GOT3 (cell line): ENCODE measurements around the gene SUPT20H.
"Not testable (repeated sequence)": the region's sequence is repeated elsewhere in the genome, so short reads cannot be mapped to it uniquely, and the experiment has no call there.

Experiments used
- DNase-seq: peaks from one replicate; lab custom pipeline; 2025; ENCODE audit warnings: mixed read lengths; lab: John Stamatoyannopoulos, UW

Gene SUPT20H

DNA sequence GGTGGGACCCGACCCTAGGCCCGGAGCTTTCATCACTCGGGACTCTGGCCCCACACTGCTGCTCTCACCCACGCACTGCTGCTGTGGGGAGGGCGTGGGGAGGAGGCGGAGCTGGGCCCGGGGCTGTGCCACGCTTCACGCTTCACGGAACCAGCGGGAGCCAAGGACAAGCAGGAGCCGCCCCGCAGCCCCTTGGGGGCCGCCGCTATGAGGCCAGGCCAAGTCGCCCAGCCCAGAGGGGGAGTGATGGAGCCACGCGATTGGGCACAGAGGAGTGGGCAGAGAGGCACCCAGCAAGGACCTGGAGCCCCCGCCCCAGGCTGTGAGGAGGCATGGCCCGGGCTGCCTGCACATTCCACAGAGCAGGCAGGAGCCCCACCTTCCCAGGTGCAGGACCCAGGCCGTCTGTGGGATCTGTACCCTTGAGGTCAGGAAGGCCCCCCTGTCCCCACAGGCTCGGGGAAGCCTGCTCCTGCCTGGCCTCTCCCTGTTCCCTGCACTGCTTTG, 10.2 kb upstream of the SUPT20H start:
- no peak for DNase-seq

DNA sequence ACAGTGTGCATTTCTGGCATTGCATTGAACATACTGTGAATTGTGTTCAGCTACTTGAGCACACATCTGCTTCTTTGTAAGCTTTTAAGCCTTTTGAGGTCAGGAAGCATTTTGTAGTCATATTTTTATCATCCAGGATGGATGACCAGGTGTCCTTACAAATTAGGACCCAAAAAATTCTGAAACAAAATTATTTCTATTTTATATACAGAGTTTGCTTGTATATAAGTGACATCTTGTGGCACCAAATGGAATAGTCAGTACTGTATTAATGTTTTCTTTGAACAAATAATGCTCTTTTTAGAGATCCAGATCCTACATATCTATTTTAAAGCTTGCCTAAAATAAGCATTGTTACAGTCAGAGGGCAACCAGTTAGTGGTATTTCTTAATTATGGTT, 9.5 kb upstream of the SUPT20H start:
- DNase-seq = no peak

DNA sequence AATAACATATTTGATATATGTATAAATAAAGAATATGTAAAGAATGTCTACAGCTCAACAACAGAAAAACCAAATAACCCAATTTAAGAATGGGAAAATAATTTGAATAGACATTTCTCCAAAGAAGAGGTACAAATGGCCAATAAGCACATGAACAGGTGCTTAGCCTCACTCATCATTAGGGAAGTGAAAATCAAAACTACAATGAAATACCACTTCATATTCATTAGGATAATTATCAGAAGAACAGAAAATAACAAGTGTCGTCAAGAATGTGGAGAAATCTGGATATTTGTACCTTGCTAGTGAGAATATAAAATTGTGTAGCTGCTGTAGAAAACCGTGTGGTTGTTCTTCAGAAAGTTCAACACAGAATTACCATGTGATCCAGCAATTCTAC, 8.4 kb upstream of the SUPT20H start:
- DNase-seq = no peak

DNA sequence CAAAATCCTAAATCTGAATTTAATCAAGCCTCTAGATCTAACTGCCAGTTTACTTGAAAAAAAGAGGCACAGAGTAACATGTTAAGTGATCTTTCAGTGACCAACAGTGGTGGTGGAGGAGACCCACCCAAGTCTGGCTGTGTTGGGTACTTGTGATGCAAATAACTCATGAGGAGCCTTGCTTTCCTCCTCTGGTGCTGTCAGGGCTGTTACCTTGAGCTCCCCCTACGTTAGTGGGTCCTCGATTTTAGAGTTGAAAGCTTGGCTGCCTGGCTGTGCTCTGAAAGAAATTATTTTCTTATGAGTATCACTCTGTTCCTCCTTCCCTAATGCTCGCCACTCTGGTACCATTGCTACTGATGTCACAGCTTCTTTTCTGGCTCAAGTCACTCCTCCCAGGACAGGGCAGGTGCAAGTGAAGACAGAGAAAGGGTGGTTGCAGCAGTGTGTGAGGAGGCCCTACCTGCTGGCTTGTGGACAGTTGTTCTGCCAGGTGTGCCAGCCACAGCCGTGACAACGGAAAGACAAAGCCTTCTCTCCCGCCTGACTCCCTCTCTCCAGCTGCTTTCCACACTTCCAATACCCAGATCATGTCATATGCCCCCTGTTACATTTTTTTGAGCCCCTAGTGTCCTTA, 6.5 kb upstream of the SUPT20H start:
- no peak for DNase-seq

DNA sequence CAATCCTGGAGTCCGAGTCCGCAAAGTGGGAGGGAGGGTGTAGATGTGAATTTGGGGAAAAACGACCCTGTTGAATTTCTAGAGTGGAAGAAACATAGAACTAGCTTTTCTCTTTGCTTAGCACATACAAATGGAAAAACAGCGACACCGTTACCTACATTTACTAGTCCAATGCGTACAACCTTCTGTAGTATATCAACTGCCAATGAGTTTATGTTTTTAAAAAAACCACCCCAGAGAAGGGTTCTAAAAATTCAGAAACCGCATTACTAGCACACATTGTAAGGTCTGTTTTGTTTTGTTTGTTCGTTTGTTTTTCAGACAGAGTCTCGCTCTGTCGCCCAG, 332 bp upstream of the SUPT20H start:
- DNase-seq = no peak

DNA sequence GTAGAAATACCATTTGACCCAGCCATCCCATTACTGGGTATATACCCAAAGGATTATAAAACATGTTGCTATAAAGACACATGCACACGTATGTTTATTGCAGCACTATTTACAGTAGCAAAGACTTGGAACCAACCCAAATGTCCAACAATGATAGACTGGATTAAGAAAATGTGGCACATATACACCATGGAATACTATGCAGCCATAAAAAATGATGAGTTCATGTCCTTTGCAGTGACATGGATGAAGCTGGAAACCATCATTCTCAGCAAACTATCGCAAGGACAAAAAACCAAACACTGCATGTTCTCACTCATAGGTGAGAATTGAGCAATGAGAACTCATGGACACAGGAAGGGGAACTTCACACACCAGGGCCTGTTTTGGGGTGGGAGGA, 3.3 kb downstream of the SUPT20H start:
- not testable (repeated sequence) for DNase-seq

DNA sequence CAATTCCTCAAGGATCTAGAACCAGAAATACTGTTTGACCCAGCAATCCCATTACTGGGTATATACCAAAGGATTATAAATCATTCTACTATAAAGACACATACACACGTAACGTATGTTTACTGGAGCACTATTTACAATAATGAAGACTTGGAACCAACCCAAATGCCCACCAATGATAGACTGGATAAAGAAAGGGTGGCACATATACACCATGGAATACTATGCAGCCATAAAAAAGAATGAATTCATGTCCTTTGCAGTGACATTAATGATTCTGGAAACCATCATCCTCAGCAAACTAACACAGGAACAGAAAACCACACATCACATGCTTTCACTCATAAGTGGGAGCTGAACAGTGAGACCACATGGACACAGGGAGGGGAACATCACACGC, 6.4 kb downstream of the SUPT20H start:
- DNase-seq = not testable (repeated sequence)

DNA sequence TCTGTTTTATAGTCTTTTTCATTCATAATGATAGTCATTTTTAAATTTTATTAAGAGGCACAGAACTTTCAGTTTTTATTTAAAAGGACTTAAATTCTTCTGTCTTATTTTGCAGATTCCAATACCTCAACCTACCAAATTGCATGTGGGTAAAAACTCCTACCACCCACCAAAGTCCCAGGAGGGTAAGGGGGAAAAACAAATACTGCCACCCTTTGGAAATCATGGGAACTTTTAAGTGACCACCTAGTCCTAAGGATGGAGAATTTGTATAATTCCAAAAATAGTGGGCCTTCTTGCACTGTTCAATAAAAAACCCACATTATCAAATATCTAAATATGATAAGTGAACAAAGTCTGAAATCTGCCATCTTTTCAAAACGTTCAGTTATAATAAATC, 9.7 kb downstream of the SUPT20H start:
- no peak for DNase-seq

DNA sequence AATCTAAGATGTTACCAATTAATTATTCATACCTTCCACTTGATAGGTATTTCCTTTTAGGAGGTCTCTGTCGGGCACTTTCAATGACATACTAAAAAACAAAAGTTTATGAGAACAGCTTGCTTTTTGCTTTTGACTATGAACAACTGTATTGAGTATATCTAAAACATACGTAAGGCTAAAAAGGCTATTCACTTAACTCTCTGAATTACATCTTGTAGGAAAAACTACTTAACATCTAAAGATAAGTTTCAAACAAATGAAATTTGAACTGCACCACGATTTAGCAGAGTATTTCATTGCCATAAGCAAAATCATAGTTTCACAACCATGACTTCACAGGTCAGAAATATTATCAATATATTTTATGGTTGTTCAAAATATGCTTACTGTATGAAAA, 11.6 kb downstream of the SUPT20H start:
- no peak for DNase-seq

DNA sequence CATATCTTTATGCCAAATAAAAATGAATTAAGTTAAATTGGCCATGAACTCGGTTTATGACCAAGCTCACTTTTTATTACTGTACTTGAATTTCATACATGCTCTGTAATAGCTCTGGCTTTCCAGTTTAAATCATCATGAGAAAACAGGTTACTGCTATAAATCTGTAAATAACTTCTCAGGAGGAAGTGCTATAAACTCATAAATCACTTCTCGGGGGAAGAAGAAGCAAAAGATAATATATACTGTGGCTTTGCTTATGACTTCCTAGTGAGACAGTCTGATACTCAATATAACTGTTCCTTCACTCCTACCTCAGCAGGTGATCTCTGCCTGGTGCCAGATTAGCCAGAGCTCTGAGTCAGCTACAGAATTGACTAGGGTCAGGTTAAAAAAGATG, 12.5 kb downstream of the SUPT20H start:
- DNase-seq = no peak

DNA sequence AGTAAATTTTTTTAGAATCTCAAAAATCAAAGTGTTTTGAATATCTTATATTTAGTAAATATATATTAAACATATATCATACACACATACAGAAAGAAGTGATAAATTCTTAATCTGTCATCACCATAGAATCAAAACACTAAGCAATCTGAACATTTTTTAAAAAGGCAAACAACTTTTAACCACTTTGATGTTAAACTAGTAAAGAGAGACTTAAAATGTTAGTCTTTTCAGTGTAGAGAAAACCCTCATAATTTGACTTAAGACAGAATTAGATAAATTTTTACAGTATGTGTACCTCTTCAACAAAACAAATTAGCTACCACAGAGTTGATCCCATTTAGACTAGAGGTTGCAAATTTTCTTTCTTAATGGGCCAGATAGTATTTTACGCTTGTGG, 13.4 kb downstream of the SUPT20H start:
- no peak for DNase-seq

DNA sequence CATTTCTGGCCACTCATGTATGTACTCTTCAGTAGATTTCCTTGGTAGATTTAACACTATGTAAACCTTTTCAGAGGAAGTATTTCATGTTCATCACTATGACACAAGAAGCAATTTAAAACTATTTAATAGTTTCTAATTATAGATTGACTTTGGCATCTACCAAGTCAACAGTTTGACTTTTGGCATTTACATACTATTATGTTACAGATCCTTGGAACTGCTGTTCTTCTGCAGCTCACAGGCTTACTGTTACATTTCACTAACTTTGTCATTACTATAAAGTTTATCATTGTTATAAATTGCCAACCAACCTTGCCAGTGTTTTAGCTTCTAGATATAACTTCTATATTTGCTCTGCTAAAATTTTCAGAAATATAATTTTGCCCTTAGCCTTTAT, 18.7 kb downstream of the SUPT20H start:
- no peak for DNase-seq

DNA sequence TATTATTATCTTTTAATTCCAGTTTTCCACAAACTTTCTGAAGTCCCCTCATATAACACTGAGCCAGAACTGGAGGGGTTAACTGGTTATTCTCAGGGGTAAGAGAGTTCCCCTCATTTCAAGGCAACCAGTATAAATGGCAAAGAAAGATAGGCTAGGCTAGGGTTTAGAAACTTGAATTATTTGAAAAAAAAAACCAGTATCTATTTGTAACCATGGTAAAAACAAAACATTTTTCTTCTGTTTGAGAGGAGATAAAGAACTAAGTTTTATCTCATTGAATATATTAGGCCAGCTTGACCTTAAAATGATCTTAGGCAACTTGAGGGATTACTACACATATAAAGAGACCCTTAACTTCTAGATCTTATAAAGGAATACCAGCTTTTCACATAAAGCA, 19.6 kb downstream of the SUPT20H start:
- no peak for DNase-seq

DNA sequence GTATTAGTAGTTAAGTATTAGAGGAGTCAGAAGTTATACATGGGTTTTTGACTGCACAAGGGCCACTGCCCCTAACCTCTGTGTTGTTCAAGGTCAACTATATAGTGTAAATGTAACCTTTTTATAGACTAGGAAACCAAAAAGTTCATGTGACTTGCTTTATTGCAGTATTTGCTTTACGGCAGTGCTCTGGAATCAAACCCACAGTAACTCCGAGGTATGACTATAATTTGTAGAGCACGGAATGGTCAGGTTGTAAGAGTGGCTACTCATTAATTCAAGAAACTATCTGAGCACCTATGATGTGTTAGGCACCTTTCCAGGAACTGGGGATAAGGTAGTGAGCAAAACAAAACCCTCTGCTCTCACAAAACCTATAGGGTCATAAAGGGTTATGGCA, 22.2 kb downstream of the SUPT20H start:
- no peak for DNase-seq

DNA sequence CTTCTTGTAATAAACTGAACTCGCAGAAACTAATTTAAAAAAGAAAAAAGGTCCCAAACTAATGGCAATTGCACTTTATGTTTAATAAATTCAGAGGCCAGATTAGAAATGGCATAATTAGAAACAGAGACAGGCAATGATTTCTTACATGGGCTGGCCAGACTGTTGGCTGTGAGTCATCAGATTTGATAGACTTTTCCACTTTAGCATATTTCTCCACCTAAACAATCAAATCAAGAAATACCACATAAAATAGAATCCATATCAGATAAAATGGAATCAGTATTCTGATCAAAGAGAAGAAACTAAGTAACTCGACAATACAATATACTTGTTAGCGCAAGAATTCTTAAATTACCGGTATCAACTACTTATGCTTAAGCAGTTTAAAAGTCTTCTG, 29.9 kb downstream of the SUPT20H start:
- no peak for DNase-seq

DNA sequence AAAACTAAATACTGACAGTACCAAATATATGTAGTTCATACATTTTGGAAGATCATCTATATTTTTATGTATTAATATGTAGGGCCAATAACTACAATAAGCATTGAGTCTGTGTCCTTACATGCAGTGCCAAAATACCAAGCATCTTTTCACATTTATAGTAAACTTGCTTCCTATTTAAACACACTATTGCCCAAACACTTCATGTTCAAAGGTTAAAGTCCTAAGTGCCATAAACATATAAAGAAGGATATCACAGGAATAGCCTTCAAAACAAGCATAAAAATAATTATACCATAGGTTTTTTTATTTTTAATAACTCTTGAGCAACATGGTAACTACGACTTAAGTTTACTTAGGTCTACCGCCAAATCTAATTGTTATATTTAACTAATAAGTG, 31.8 kb downstream of the SUPT20H start:
- no peak for DNase-seq

DNA sequence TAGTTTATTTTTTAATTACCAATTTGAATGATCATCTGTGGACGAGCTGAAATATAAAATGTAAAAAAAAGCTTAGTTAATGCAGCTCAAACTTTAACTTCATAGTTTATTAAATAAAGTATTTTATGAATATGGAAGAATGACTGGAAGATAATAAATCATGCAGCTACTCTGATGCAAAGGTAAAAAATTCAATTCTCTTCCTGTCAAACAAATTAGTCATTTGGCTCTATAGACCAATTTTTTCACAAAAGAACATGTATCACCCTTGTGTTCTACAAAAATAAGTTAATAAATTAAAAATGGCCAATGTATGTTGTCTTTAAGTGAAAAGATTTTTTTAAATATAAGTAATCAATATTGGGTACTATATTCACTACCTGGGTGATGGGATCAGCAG, 32.7 kb downstream of the SUPT20H start:
- DNase-seq = no peak

DNA sequence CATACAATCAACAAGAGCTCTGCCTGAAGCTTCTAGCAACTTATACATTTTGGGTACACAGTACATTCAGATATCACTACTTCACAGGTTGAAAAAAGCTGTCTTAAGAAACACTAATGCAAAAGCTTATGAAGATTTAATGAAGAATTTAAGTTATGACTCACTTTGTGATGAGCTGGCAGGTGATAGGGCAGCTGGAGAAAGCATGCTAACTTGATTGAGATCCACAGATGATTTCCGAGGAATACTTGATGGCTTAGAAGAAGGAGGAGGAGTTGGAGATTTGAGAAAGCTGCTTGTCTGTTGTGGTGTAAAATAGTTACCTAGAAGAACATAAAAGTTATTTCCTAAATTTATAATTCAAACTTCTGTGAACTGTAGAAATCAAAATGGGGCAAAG, 35.6 kb downstream of the SUPT20H start:
- DNase-seq = no peak

DNA sequence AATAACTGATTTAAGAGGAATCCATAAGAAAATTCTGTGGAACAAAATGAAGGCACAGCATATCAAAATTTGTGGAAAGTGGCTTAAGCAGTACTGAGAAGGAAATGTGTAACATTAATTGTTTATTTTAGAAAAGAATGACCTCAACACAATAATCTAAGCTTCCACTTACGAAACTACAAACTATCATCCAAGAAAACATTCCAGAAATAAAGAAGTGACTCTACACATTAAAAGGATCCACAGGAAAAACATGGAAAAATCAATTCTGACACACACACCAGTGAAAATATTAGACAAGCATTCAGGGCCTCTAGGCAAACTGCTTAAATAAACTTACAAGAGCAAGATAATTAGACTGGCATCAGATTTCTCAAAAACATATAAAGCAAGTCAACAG, 44.9 kb downstream of the SUPT20H start:
- DNase-seq = no peak

DNA sequence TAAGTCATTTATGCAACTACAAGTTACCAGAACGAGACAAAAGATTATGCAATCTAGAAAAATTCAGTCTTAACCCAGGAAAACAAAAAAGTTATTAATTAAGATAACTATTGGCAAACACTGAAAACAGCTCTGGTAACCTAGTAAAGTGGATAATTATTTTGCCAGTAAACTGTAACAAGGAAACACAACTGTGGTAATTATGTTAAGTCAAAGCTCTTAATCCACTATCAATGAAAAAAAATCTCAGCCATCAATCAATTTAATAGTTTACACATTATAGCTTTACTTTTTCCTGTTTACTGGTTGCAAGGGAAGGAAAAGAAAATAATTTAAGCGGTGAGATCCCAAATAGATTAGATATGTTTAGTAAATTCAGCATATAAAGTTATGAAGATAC, 47.7 kb downstream of the SUPT20H start:
- DNase-seq = no peak

DNA sequence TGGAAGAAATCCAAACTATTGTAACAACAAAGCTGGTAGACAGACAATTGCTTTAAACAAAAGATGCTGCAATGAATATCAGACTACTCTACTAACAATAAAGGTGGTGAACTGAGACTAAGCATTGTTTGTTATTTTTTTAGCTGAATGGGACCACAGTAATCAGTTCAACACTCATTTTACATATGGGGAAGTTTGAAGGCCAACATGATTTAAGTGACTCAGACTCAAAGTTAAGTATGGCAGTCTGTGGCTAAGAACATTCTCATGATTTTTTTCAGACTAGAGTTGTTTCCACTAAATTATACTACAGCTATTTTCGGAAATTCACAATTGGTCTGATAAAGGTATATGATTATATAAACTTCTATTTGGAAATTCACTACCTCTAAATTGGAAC, 48.5 kb downstream of the SUPT20H start:
- DNase-seq = no peak

DNA sequence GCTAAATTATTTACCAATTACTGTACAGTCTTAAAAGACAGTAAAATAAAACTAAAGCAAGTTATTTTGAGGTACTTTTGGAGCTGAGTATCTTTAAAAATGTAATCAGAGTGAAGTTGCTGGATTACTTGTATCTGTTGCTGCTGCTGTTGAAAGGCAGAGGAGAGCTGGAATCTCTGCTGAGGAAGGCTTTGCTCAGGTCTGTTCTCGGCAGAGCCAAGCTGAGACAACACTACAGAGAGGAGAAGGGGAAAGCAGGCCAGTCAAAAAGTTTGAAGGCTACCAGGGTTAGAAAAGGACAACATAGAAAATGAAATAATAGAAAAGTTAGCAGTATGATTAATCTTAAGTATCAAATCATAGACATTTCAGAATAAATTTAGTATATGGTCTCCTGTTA, 49.1 kb downstream of the SUPT20H start:
- DNase-seq = no peak

DNA sequence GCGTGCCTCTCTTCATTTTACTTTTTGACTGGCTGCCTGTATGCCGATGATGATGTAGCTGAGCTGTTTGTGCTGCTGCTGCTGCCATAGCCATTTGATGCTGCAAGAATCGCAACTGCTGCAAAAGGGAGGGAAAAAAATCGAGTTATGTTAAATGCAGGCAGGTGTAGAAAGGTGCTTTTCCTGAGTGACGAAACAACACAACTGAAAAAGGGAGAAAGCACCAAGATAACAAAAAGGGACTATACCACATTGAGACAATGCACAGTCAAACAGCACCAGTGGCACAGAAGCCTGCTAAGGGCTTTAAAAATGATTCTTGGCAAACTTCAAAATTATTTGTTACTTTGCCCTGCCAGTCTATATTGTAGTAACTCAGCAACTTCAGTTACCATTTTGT, 49.8 kb downstream of the SUPT20H start:
- DNase-seq = no peak

DNA sequence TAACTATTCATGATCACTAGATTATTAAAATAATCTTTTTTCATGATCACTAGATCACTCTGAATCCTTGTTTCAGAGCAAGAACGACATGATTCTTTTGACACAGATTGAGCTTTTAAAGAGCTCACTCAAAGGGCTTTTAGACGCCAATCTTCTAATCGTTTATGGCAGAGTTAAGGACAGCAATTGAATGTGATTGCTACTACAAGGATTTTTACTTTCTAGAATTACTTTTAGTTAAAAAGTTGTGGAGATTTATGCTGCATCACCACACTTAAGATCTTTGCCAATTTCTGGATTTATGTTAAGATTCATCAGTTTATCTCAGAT, 57.6 kb downstream of the SUPT20H start:
- no peak for DNase-seq
